GM18867 (cell line): ENCODE measurements around the gene DNAH14.
"Not testable (repeated sequence)": the region's sequence is repeated elsewhere in the genome, so short reads cannot be mapped to it uniquely, and the experiment has no call there.

Source experiments
- ATAC-seq: cut with Tn5 transposase; IDR thresholded peaks from one replicate; pipeline ENCODE4 v1.9.1; 2021; ENCODE audit warnings: mild to moderate bottlenecking, moderate library complexity; ENCODE audit not compliant: unreplicated experiment

The DNAH14 gene

GRCh38 chr1:224920930-224921329 lies 8.5 kb upstream of the DNAH14 start:
- no peak for ATAC-seq

- no peak for ATAC-seq
Measured at GRCh38 chr1:224921354-224921753, 8.1 kb upstream of the DNAH14 start.

GRCh38 chr1:224922404-224923164 lies 6.9 kb upstream of the DNAH14 start:
- peak; percentile 63 for ATAC-seq

- no peak for ATAC-seq
Measured at GRCh38 chr1:224923726-224924125, 5.7 kb upstream of the DNAH14 start.

GRCh38 chr1:224927631-224928030 lies 1.8 kb upstream of the DNAH14 start:
- not testable (repeated sequence) for ATAC-seq

GRCh38 chr1:224928906-224929305 lies 569 bp upstream of the DNAH14 start:
- no peak for ATAC-seq

- ATAC-seq, result no peak
Measured at GRCh38 chr1:224931605-224932004, 2.1 kb downstream of the DNAH14 start.

- no peak for ATAC-seq
Measured at GRCh38 chr1:224932607-224933249, 3.3 kb downstream of the DNAH14 start.

- ATAC-seq, result no peak
Measured at GRCh38 chr1:224933584-224933983, 4.1 kb downstream of the DNAH14 start.

GRCh38 chr1:224938652-224939051 lies 9.2 kb downstream of the DNAH14 start:
- no peak for ATAC-seq

GRCh38 chr1:224939844-224940425 lies 10.5 kb downstream of the DNAH14 start:
- no peak for ATAC-seq

GRCh38 chr1:224940735-224941134 lies 11.3 kb downstream of the DNAH14 start:
- not testable (repeated sequence) for ATAC-seq

- not testable (repeated sequence) for ATAC-seq
Measured at GRCh38 chr1:224945651-224946348, 16.3 kb downstream of the DNAH14 start.

GRCh38 chr1:224946349-224946691 lies 16.8 kb downstream of the DNAH14 start:
- ATAC-seq, result not testable (repeated sequence)

- ATAC-seq, result no peak
Measured at GRCh38 chr1:224957696-224958095, 28.2 kb downstream of the DNAH14 start.

GRCh38 chr1:224958490-224958889 lies 29.0 kb downstream of the DNAH14 start:
- no peak for ATAC-seq

- no peak for ATAC-seq
Measured at GRCh38 chr1:224959115-224959514, 29.6 kb downstream of the DNAH14 start.

- no peak for ATAC-seq
Measured at GRCh38 chr1:224959656-224960055, 30.2 kb downstream of the DNAH14 start.

GRCh38 chr1:224980181-224980580 lies 50.7 kb downstream of the DNAH14 start:
- no peak for ATAC-seq

- not testable (repeated sequence) for ATAC-seq
Measured at GRCh38 chr1:224981922-224982354, 52.5 kb downstream of the DNAH14 start.

- no peak for ATAC-seq
Measured at GRCh38 chr1:224988042-224988441, 58.6 kb downstream of the DNAH14 start.
